Small intestine (tissue), 7 donors: ENCODE measurements around the gene RB1. TPM values are rescaled to one million over a fixed set of nuclear protein-coding genes. Genes with fewer than 3 reads are reported as not detected.

ENCODE experiments used
- DNase-seq, 2 donors: peaks; one replicate each; pipeline versions ENCODE4 v3.0.0 to v3.0.0-alpha.2; 2013
- FAIRE-seq: peaks from 2 replicates; lab custom pipeline; 2012; peaks lifted over from hg19 to GRCh38; lab: Jason Lieb, UNC
- H3K27ac ChIP-seq, 3 donors: one replicate each; pipeline ENCODE4 v1.5.1; 2013; ENCODE audit warnings: low read length in 2 of 3, mild to moderate bottlenecking in 2 of 3, control low read depth in 1 of 3, inconsistent platforms in 1 of 3, low read depth in 1 of 3, moderate library complexity in 1 of 3
- H3K27me3 ChIP-seq, 3 donors: one replicate each; pipeline ENCODE4 v1.6.1; 2013; ENCODE audit warnings: low read length in 3 of 3, inconsistent platforms in 1 of 3; ENCODE audit not compliant: control insufficient read depth in 3 of 3, insufficient read depth in 3 of 3
- H3K36me3 ChIP-seq, 3 donors: one replicate each; pipeline ENCODE4 v1.6.1; 2013; ENCODE audit warnings: low read length in 3 of 3, inconsistent platforms in 1 of 3, low read depth in 1 of 3, mild to moderate bottlenecking in 1 of 3, moderate library complexity in 1 of 3; ENCODE audit not compliant: control insufficient read depth in 3 of 3, insufficient read depth in 2 of 3
- H3K4me1 ChIP-seq, 3 donors: one replicate each; pipeline ENCODE4 v1.6.1; 2013; ENCODE audit warnings: low read length in 2 of 3, inconsistent platforms in 1 of 3, low read depth in 1 of 3, mild to moderate bottlenecking in 1 of 3, moderate library complexity in 1 of 3; ENCODE audit not compliant: control insufficient read depth in 3 of 3, insufficient read depth in 2 of 3
- H3K4me3 ChIP-seq, 3 donors: one replicate each; pipeline ENCODE4 v1.5.1; 2013; ENCODE audit warnings: low read length in 3 of 3, control low read depth in 1 of 3, inconsistent platforms in 1 of 3, low read depth in 1 of 3, mild to moderate bottlenecking in 1 of 3, moderate library complexity in 1 of 3
- H3K9me3 ChIP-seq, 2 donors: one replicate each; pipeline ENCODE4 v1.6.1; 2013; ENCODE audit warnings: low read depth in 1 of 2, low read length in 1 of 2; ENCODE audit not compliant: control insufficient read depth in 2 of 2, insufficient read depth in 1 of 2
- WGBS, 3 donors: extraction: QIAGEN DNeasy Blood & Tissue Kit; methylation state at CpG; one replicate each; pipeline ENCODE4 v1.1.7; 2013; 5-methylcytosine and 5-hydroxymethylcytosine counted together
- polyA plus RNA-seq, 4 donors: library from polyadenylated mRNA; stranded (reverse) in 3 of 4; unstranded in 1 of 4; fragments of 200-250 nt in 3 of 4; fragments of 120-200 nt in 1 of 4; gene quantifications; one replicate each; pipeline versions ENCODE4 v1.2.1 to v1.2.3, GENCODE V29; 2013
- donor health status: healthy with polysubstance abuse.
- donor health status: control.
- donor health status: control.
- donor health status: Bipolar disorder and iron deficiency.
- donor health status: healthy.

The RB1 gene
- polyA plus RNA-seq, 4 donors: 11.9 to 33.6 (median 20.2) TPM

- H3K9me3 ChIP-seq: no peaks in the 10 kb centered on the region
- no peak overlapping the region for H3K27ac ChIP-seq
- FAIRE-seq: no peak
- no peaks in the 10 kb centered on the region for H3K4me1 ChIP-seq
- DNase-seq: no peak
- peaks cover 0 to 4% (median 0%) of the 10 kb centered on the region in 3 donors for H3K36me3 ChIP-seq
- no peak overlapping the region for H3K4me3 ChIP-seq
- 82 to 90% (median 87%) methylated on average over 10 of the region's 10 CpGs for WGBS, 3 donors
- H3K27me3 ChIP-seq: no peaks in the 10 kb centered on the region
Observed at GRCh38 chr13:48511621-48512230, 208.2 kb downstream of the RB1 start.

GRCh38 chr13:48514793-48515192 is 211.2 kb downstream of the RB1 start:
- Histone ChIP-seq H3K4me1 (no peaks in the 10 kb centered on the region), H3K9me3 (no peaks in the 10 kb centered on the region), H3K27me3 (no peaks in the 10 kb centered on the region), H3K27ac (no peak overlapping the region), H3K36me3 (no peaks in the 10 kb centered on the region), H3K4me3 (no peak overlapping the region)
- no peak for FAIRE-seq
- WGBS, 3 donors: 71 to 88% (median 84%) methylated on average over 4 of the region's 4 CpGs
- DNase-seq: no peak

- no peak for FAIRE-seq
- WGBS, 3 donors: 91 to 96% (median 91%) methylated on average over 6 of the region's 6 CpGs
- Histone ChIP-seq H3K27ac (no peak overlapping the region), H3K9me3 (no peaks in the 10 kb centered on the region), H3K27me3 (no peaks in the 10 kb centered on the region), H3K4me1 (no peaks in the 10 kb centered on the region), H3K36me3 (no peaks in the 10 kb centered on the region), H3K4me3 (no peak overlapping the region)
- no peak for DNase-seq
Observed at GRCh38 chr13:48515732-48516131, 212.2 kb downstream of the RB1 start.

- Histone ChIP-seq H3K4me1 (no peaks in the 10 kb centered on the region), H3K36me3 (no peaks in the 10 kb centered on the region), H3K27ac (no peak overlapping the region), H3K27me3 (no peaks in the 10 kb centered on the region), H3K4me3 (no peak overlapping the region), H3K9me3 (no peaks in the 10 kb centered on the region)
- DNase-seq (no peak), FAIRE-seq (no peak)
- 92 to 100% (median 95%) methylated on average over 1 of the region's 1 CpG for WGBS, 3 donors
Observed at GRCh38 chr13:48518083-48518482, 214.5 kb downstream of the RB1 start.

DNA sequence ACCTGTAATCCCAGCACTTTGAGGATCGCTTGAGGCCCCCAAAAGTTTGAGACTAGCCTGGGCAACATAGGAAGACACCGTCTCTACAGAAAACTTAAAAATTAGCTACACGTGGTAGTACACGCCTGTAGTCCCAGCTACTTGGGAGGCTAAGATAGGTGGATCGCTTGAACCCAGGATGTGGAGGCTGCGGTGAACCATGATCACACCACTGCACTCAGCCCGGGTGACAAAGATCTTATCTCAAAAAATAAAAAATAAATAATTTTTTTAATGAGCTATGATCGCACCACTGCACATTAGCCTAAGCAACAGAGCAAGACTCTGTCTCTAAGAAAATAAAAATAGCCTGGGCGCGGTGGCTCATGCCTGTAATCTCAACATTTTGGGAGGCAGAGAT is 222.7 kb downstream of the RB1 start:
- no peaks in the 10 kb centered on the region for H3K36me3 ChIP-seq
- H3K4me1 ChIP-seq: peaks cover 0 to under 1% (median 0%) of the 10 kb centered on the region in 3 donors
- DNase-seq (no peak), FAIRE-seq (no peak)
- no peaks in the 10 kb centered on the region for H3K27me3 ChIP-seq
- no peak overlapping the region for H3K27ac ChIP-seq
- 86 to 88% (median 87%) methylated on average over 10 of the region's 10 CpGs for WGBS, 3 donors
- H3K4me3 ChIP-seq: no peak overlapping the region
- H3K9me3 ChIP-seq: no peaks in the 10 kb centered on the region

GRCh38 chr13:48527955-48528354 is 224.4 kb downstream of the RB1 start:
- H3K27me3 ChIP-seq: no peaks in the 10 kb centered on the region
- DNase-seq: no peak
- H3K4me3 ChIP-seq: no peak overlapping the region
- FAIRE-seq: no peak
- no peaks in the 10 kb centered on the region for H3K9me3 ChIP-seq
- 70 to 75% (median 73%) methylated on average over 2 of the region's 2 CpGs for WGBS, 3 donors
- H3K27ac ChIP-seq: no peak overlapping the region
- no peaks in the 10 kb centered on the region for H3K36me3 ChIP-seq
- peaks cover 0 to 3% (median 3%) of the 10 kb centered on the region in 3 donors for H3K4me1 ChIP-seq

DNA sequence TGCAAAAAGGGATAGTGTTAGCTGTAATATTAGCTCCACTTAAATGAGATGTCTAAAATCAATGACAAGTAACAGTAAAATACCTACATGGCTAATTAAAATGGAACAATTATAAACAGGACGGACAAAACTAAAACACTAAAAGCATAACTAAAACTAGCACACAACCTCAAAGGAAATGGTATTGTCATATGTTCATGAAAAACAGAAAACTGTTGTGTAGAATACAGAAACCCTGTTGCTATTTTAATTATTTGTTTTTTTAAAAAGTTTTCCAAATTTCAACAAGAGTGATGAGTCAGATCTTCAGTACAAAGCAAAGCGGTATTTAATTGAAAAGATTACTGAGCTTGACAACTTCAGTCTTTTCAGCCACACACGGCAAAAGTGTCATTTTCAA is 225.2 kb downstream of the RB1 start:
- WGBS, 3 donors: 84 to 90% (median 87%) methylated on average over 3 of the region's 3 CpGs

GRCh38 chr13:48530833-48531232 is 227.3 kb downstream of the RB1 start:
- no peaks in the 10 kb centered on the region for H3K27me3 ChIP-seq
- no peaks in the 10 kb centered on the region for H3K36me3 ChIP-seq
- H3K27ac ChIP-seq: no peak overlapping the region
- FAIRE-seq (no peak), DNase-seq (no peak)
- peaks cover 0 to 3% (median 3%) of the 10 kb centered on the region in 3 donors for H3K4me1 ChIP-seq
- no peaks in the 10 kb centered on the region for H3K9me3 ChIP-seq
- WGBS, 3 donors: 88 to 92% (median 90%) methylated on average over 6 of the region's 6 CpGs
- no peak overlapping the region for H3K4me3 ChIP-seq

More for the DNA sequence above, 225.2 kb downstream of the RB1 start:
- Histone ChIP-seq H3K4me1 (peaks cover 0 to 3% (median 3%) of the 10 kb centered on the region in 3 donors), H3K4me3 (no peak overlapping the region), H3K9me3 (no peaks in the 10 kb centered on the region), H3K27me3 (no peaks in the 10 kb centered on the region), H3K36me3 (no peaks in the 10 kb centered on the region), H3K27ac (no peak overlapping the region)
- no peak for FAIRE-seq
- DNase-seq: no peak
